NCI-H526 treated with DMSO at 0.1 percent for 48 hours (cell line): ENCODE measurements around the gene MSI2.

ENCODE experiments used
- DNase-seq: peaks from one replicate; lab custom pipeline; 2025; lab: John Stamatoyannopoulos, UW

The MSI2 gene

DNA sequence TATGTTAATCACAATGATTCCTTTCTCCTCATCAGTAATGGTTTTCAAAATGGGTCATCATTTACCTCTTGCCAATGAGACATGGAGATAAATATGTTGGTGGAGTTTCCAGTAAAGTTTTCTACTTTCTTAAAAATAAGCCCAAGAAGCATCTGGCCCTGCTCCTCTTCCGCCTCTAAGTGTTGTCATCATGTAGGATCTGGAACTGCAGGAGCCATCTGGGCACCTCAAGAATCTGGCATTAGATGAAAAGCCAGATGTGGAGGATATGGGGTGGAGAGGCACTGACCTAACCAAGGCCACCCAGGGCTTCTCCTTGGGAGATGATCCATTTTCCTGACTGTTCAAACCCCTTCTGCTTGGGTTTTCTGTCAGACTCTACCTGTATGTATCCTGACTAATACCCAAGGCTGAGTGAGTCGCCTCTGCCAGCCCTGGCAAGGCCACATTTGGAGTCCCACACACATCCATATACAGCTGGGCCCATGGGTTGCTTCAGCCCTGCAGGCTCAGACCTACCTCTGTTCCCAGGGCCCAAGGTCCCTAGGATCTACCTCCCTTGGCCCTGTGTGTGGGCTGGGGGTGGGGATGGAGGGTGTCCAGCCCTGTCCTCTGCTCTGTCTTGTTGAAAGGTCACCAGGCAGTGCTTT is 464.2 kb downstream of the MSI2 start:
- DNase-seq = no peak

DNA sequence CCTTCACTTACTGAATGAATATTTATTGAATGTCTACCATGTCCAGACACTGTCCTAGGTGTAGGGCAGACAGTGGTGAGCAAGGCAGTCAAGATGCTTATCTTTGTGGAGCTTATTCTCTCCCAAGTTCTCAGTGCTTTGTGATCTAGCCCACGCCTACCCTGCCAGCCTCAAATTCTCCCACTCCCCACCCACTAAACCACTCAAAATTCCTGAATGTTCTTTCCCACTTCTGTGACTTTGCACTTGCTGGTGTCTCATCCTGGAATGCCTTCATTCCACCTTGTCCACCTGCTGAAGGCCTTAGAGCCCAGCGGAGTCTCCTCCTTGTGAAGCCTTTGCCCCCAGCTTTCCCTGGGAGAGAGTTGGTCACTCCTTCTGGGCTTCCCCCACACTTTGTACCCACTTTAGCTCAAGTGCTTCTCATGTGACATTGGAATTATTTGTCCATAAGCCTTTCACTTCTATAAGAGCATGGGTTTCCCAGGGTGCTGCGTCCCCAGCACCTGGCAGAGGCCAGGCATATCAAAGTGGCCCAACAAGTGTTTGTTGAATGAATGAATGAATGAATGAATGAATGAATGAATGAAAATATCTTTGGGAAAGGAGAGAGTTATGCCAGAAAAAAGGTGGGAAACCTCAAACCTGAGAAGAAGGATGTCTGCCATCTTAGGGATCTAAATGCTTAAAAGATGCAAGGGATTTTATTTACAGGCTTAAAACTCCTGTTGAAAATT is 465.8 kb downstream of the MSI2 start:
- no peak for DNase-seq

DNA sequence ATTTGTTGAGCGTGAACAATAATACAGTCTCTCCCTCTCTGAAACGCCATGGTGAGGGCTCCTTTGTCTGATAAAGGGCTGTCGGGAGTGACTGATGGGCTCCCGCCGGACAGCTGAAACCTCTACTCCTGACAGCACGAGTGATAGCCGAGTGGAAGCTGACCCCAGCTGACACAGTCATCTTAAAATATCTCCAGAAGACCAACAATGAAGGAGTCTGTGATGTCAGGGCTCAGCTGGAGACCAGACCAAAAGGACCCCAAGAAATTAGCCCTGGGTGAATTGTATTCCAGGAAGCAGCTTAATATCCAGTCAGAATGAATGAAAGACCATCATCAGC is 466.4 kb downstream of the MSI2 start:
- DNase-seq = no peak

DNA sequence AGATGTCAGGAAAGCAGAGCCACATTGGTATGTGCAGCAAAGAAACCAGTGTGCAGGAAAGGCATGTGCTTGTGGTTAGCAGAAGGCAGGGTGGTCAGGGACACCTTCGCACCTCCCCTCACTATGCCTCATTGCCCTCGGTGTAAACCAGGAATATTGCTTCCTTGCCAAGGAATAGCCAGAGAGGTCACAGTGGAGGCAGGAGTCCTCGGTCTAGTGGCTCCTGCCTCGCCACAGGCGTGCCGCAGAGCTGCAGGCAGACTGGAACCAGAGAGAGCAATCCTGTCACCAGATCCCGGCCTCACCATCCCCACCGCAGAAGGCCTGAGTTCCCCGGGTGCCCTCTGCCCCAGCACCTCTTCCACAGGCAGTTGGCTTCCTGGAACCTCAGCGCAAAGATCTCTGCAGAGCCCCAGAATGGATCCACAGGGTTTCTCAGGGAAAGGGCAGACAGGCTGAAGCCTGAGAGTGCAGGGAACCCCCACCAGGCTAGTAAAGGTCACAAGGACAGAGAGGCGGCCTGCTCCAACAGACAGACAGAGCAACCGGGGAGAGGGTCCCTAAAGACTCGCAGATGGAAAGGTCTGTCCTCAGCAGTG is 467.2 kb downstream of the MSI2 start:
- no peak for DNase-seq

DNA sequence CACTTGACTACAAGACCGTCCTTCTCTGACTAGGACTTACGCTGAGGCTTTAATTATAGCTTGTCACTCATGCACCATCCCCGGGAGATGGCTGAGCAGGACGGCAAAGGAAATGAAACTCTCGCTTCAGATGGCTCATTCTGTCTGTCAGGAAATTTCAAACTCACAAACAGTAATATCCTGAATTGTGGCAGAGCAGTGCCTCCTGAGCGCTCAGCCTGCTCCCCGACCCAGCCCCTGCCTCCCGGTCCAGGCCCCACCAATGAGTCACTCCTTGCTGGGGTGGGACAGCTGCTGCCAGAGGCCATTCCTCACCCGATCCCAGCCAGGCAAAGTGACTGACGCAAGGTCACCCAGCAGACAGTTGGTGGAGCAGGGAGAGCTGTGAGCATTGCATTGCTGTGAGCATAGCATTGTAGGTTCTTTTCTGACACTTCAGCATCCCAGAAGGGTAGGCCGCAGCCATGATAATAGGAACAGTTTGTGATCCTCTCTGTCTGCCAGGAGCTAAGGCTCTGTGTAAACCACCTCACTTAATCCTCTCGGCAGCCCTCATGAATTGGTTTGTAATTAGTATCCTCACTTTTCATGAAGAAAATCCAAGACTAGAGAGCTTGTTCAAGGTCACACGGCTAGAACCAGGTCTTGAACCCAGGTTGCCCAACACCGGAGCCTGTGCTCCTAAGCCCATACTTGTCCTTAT is 467.9 kb downstream of the MSI2 start:
- no peak for DNase-seq

DNA sequence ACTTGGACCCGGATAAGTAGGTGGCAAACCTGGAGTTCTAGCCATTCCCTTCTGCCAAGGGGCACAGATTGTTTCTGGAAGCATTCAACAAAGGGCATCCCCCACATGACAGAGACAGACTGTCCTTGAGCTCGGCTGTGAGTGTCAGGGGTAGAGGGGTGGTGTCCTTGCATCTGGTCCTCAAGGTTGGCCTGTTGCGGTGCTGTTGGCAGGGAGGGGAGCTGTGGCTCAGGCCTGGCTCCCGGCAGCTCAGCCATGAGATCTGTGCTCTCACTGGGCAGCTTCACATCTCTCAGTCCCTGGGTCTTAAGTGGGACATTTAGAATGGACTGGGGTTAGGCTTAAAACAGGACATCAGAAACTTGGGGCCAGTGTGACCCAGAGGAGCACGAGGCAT is 468.4 kb downstream of the MSI2 start:
- DNase-seq = no peak

DNA sequence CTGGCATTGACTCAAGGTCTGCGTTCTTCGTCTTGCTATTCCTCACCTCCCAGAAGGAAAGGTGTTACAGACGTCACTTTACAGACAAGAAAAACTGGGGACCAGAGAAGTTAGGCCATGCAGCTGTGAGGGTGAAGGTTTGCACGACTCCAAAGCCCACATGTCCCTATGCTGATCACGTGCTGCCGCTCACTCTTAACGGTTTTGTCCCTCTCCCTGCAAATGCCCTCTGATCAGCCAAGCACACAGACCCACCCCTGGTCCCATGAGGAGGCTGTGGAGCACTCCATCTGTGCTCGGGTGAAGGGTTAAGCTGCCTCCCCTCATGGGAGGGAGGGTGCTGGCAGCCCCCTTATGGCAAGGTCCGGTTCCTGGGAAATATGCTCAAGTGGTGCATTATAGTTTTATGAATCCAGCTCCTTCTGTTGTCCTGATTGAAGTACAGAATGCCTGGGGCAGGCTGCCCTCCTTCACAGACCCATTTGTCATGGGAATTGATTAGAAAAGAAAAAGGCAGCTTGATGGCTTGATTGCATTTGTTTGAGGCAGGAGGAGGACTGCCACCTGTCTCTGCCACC is 470.0 kb downstream of the MSI2 start:
- no peak for DNase-seq

DNA sequence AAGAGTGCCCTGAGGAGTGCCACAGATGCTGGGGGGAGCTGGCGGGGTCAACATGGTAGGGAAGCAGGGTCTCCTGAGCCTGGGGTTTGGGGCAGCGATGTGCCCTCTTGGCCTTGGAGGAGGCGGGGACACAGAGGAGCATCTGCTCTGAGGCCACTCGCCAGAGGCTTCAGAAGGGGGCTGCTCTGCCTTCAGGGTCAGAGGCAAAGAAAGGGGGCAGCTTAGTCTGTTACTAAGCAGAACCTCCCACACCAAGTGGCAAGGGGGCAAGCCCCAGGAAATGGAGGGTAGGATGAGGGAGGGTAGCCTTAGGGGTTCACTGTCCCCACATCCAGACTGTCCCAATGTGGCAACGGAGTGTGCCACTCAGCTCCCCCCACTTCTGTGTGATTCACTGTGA is 470.5 kb downstream of the MSI2 start:
- DNase-seq = no peak

DNA sequence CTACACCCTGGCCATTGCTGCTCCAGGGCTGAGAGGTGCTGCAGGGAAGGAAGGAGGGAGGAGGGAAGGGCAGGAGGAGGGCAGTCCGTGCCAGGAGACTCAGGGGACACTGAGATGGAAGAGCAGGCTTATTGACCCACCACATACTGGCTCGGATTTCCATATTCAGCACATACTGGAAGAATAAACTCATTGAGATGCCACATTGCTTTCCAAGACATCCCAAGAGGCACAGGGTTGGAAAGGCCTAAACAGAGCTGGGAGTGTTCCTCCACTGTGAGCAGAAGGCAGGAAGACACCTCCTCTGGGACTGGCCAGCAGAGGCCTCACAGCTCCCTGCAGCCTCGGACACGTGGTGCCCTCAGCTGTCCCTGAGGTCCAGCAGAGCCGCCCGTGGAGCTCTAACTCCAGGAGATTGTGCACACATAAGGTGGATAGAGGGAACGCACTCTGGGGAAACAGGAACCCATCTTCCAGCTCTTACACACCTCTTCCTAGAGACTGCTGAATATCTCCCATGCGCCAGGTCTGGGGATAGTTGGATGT is 471.4 kb downstream of the MSI2 start:
- no peak for DNase-seq

DNA sequence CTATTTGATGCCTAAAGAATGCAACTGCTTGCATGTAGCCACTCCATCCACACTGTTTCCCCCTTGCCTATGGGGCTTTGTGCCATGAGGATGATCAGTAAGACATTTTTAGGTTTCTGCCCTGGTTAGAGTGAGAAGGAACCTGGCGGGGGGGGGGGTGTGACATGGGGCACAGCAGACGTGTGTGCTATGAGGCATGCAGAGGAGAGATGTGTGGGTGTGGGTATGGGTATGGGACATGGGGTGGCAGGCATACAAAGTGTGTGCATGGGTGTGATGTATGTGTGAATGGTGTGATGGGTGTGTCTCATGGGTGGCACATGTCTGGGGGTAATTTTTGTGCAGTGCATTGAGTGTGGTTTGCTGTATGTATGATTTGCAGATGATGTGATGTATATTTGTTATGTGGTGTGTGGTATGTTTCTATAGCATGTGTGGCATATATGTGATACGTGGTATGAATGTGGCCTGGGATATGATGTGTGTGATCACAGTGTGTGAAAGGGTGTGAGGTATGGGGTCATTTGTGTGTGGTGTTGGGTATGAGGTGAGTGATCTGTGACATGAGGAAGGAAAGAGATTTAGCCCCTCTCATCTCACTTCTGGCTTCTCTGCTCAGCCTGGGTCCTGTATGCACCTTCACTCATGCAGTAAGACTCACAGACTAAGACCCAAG is 473.8 kb downstream of the MSI2 start:
- no peak for DNase-seq

DNA sequence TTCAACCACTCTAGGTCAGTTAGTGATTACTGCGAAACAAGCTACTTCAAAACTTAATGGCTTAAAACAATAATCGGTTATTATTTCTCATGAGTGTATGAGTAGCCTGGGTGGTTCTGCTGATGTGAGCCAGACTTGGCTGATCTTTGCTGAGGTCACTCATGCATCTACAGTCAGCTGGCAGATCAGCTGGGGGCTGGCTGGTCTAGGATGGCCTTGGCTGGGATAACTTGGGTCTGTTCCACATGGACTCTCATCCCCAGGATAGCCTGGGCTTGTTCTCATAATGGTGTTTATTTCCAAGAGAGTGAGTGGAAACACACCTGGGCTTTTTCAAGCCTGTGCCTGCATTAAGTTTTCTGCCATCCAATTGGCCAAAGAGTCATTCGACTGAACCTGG is 475.7 kb downstream of the MSI2 start:
- no peak for DNase-seq

DNA sequence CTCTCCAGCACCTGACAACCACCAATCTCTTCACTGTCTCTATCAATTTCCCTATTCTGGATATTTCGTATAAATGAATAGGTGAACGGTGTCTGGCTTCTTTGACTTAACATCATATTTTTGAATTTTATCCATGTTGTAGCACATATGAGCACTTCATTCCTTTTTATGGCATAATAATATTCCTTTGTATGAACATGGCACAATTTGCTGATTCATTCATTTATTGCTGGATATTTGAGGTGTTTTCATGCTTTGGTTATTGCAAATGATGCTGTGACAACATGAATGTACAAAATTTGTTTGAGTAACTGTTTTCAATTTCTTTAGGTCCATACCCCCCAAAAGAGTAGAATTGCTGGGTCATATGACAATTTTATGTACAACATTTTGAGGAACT is 476.8 kb downstream of the MSI2 start:
- DNase-seq = no peak
